CD14-positive monocyte (primary cell): Measurements from ENCODE around the gene ABHD16A. TPM values are rescaled to one million over a fixed set of nuclear protein-coding genes. Genes with fewer than 3 reads are reported as not detected.

Source experiments
- DNase-seq, 3 donors: peaks; one replicate each; pipeline ENCODE4 v3.0.0-alpha.2; 2011 to 2022
- H2AFZ ChIP-seq: 2 replicates; pipeline ENCODE4 v1.6.0; 2012; ENCODE audit warnings: mild to moderate bottlenecking, low read depth, low read length, inconsistent platforms; ENCODE audit not compliant: insufficient read depth, poor library complexity, severe bottlenecking
- H3K27ac ChIP-seq, 2 donors: 1 replicate in 1 of 2; 2 replicates in 1 of 2; pipeline ENCODE4 v1.5.1; 2012 to 2013; ENCODE audit warnings: low read length in 2 of 2, control low read depth in 1 of 2, inconsistent platforms in 1 of 2, low read depth in 1 of 2, mild to moderate bottlenecking in 1 of 2
- H3K27me3 ChIP-seq, 2 donors: one replicate each; pipeline versions ENCODE4 v1.6.0 to v1.6.1; 2011 to 2013; ENCODE audit warnings: low read length in 2 of 2; ENCODE audit not compliant: control insufficient read depth in 2 of 2, insufficient read depth in 2 of 2
- H3K36me3 ChIP-seq, 2 donors: replicated peaks in 1 of 2; 1 replicate in 1 of 2; 2 replicates in 1 of 2; pipeline versions ENCODE4 v1.5.1 to v1.6.1; 2012 to 2013; ENCODE audit warnings: low read length in 2 of 2, control low read depth in 1 of 2, inconsistent platforms in 1 of 2, mild to moderate bottlenecking in 1 of 2; ENCODE audit not compliant: insufficient read depth in 2 of 2, control insufficient read depth in 1 of 2
- H3K4me1 ChIP-seq, 2 donors: 1 replicate in 1 of 2; 2 replicates in 1 of 2; pipeline versions ENCODE4 v1.5.1 to v1.6.1; 2012 to 2013; ENCODE audit warnings: low read length in 2 of 2, control low read depth in 1 of 2, inconsistent platforms in 1 of 2, mild to moderate bottlenecking in 1 of 2, moderate library complexity in 1 of 2; ENCODE audit not compliant: insufficient read depth in 2 of 2, control insufficient read depth in 1 of 2
- H3K4me2 ChIP-seq: replicated peaks from 2 replicates; pipeline ENCODE3; 2012; ENCODE audit warnings: low read length, moderate library complexity, mild to moderate bottlenecking; ENCODE audit not compliant: poor library complexity, severe bottlenecking; ENCODE audit errors: extremely low read depth
- H3K4me3 ChIP-seq, 3 experiments: fragments of 200-600 bp in 1 of 3; sonication (generic) in 1 of 3; replicated peaks in 1 of 3; 1 replicate in 2 of 3; 2 replicates in 1 of 3; pipeline ENCODE4 v1.5.1; 2011 to 2013; ENCODE audit warnings: low read length in 3 of 3, mild to moderate bottlenecking in 3 of 3, control low read depth in 2 of 3, low read depth in 2 of 3, inconsistent platforms in 1 of 3, moderate library complexity in 1 of 3
- H3K79me2 ChIP-seq: 2 replicates; pipeline ENCODE4 v1.6.0; 2012; ENCODE audit warnings: mild to moderate bottlenecking, control low read depth, inconsistent platforms, low read length, moderate library complexity; ENCODE audit not compliant: insufficient read depth
- H3K9ac ChIP-seq: 2 replicates; pipeline ENCODE4 v1.6.0; 2017; ENCODE audit warnings: low read length, mild to moderate bottlenecking; ENCODE audit not compliant: insufficient read depth, poor library complexity, severe bottlenecking
- H3K9me3 ChIP-seq, 2 donors: replicated peaks in 1 of 2; 1 replicate in 1 of 2; 2 replicates in 1 of 2; pipeline versions ENCODE4 v1.5.1 to v1.6.1; 2012 to 2013; ENCODE audit warnings: low read length in 2 of 2, control low read depth in 1 of 2; ENCODE audit not compliant: control insufficient read depth in 1 of 2, insufficient read depth in 1 of 2
- H4K20me1 ChIP-seq: 2 replicates; pipeline ENCODE4 v1.6.0; 2012; ENCODE audit warnings: mild to moderate bottlenecking, low read length, control low read depth, moderate library complexity; ENCODE audit not compliant: insufficient read depth
- H3K27ac Mint-ChIP-seq, 7 donors: one replicate each; pipeline ENCODE4 v1.8.0; 2020; ENCODE audit warnings: mild to moderate bottlenecking in 7 of 7, mixed read lengths in 7 of 7, moderate library complexity in 6 of 7, inconsistent platforms in 2 of 7
- H3K27me3 Mint-ChIP-seq, 3 donors: one replicate each; pipeline ENCODE4 v1.8.0; 2021 to 2022; ENCODE audit warnings: low read depth in 3 of 3, mild to moderate bottlenecking in 3 of 3, mixed read lengths in 3 of 3, moderate library complexity in 3 of 3, inconsistent platforms in 1 of 3
- H3K36me3 Mint-ChIP-seq, 2 donors: one replicate each; pipeline ENCODE4 v1.8.0; 2020; ENCODE audit warnings: mixed read lengths in 2 of 2, inconsistent platforms in 1 of 2, mild to moderate bottlenecking in 1 of 2
- H3K4me1 Mint-ChIP-seq: one replicate; pipeline ENCODE4 v1.8.0; 2020; ENCODE audit warnings: mild to moderate bottlenecking, mixed read lengths
- H3K4me3 Mint-ChIP-seq, 2 donors: one replicate each; pipeline ENCODE4 v1.8.0; 2020; ENCODE audit warnings: mild to moderate bottlenecking in 2 of 2, mixed read lengths in 2 of 2, moderate library complexity in 1 of 2
- H3K9me3 Mint-ChIP-seq, 7 donors: one replicate each; pipeline ENCODE4 v1.8.0; 2020 to 2022; ENCODE audit warnings: mixed read lengths in 7 of 7, mild to moderate bottlenecking in 6 of 7, moderate library complexity in 6 of 7, inconsistent platforms in 2 of 7
- CTCF ChIP-seq: fragments of 200-600 bp; IDR thresholded peaks from one replicate; pipeline ENCODE4 v1.8.0; 2022; ENCODE audit warnings: antibody characterized with exemption, mild to moderate bottlenecking
- WGBS: methylation state at CpG from one replicate; pipeline ENCODE4 v1.1.5; 2013; ENCODE audit warnings: missing lambda C conversion rate; ENCODE audit not compliant: insufficient coverage; 5-methylcytosine and 5-hydroxymethylcytosine counted together
- intact Hi-C, 2 donors: fragments of 100-400 bp; cut with micrococcal nuclease; formaldehyde crosslinking; loops; one replicate each; pipeline versions ENCODE4 v1.15.0 to v1.15.1; 2023
- polyA plus RNA-seq, 3 donors: library from polyadenylated mRNA; depleted of rRNA in 1 of 3; unstranded in 2 of 3; stranded (reverse) in 1 of 3; fragments of 300-500 nt in 2 of 3; fragments of >200 nt in 1 of 3; fragmentation: Illumina TruSeq in 2 of 3; gene quantifications; 1 replicate in 2 of 3; 2 replicates in 1 of 3; pipeline ENCODE4 v1.2.3, GENCODE V29; 2012 to 2021

The ABHD16A gene
- polyA plus RNA-seq, 3 donors, result 53.0 to 122 (median 56.0) TPM

GRCh38 chr6:31700740-31701401 lies 2.3 kb downstream of the ABHD16A start:
- Histone ChIP-seq H4K20me1 (peaks cover 34% of the 10 kb centered on the region), H2AFZ (no peak overlapping the region), H3K36me3 (peaks cover 28 to 54% of the 10 kb centered on the region in 2 donors), H3K27ac (peak overlapping the region in 1 of 2 donors; percentile 96), H3K4me2 (peak overlapping the region; percentile 85), H3K9ac (no peak overlapping the region), H3K9me3 (no peaks in the 10 kb centered on the region), H3K4me1 (peaks cover 20 to 26% of the 10 kb centered on the region in 2 donors), H3K27me3 (no peaks in the 10 kb centered on the region), H3K4me3 (peak overlapping the region in 1 of 3 experiments; percentile 97), H3K79me2 (peaks cover 53% of the 10 kb centered on the region)
- peaks cover 29% of the 10 kb centered on the region for H3K4me1 Mint-ChIP-seq
- peaks cover 0 to 1% (median 0%) of the 10 kb centered on the region in 3 donors for H3K27me3 Mint-ChIP-seq
- DNase-seq, result no peak
- H3K36me3 Mint-ChIP-seq, result peaks cover 33 to 53% of the 10 kb centered on the region in 2 donors
- H3K4me3 Mint-ChIP-seq, result no peak overlapping the region
- no CpG with 5 or more reads among the region's 5 CpGs for WGBS
- intact Hi-C loops, result loop anchor here in 1 of 2 donors (5.0 kb wide), 1 partner anchor 34 kb away; the partner anchor contains the start of genes CSNK2B and LY6G5B
- no peaks in the 10 kb centered on the region for H3K9me3 Mint-ChIP-seq
- H3K27ac Mint-ChIP-seq, result peak overlapping the region in 5 of 7 donors; percentile 1 to 58 (median 38)
- no peak for TF ChIP-seq CTCF

DNA sequence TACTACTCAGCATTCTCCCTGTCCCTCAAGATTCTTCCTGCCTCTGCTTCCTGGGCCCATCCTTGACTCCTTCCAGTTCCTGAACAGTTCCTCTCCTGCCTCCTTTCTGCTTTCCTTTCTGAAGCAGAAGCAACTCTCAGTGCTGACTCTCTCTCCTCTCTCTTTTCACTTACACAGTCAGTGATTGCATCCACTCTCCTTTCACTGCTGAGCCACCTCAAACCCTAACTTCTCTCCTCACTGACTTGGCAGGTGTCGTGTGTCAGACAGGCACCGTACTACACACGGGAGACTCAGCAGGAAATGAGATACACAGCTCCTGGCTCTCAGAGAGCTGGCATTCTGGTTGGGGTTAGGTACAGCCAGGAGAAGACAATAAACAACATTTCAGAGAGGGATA lies 5.6 kb downstream of the ABHD16A start:
- Mint-ChIP-seq H3K27ac (peak overlapping the region; percentile 6 to 75 (median 43)), H3K9me3 (no peaks in the 10 kb centered on the region), H3K27me3 (no peaks in the 10 kb centered on the region), H3K36me3 (peaks cover 56 to 83% of the 10 kb centered on the region in 2 donors), H3K4me1 (peaks cover 23% of the 10 kb centered on the region), H3K4me3 (no peak overlapping the region)
- no peaks in the 10 kb centered on the region for H3K9me3 ChIP-seq
- peaks cover 15 to 19% of the 10 kb centered on the region in 2 donors for H3K4me1 ChIP-seq
- H4K20me1 ChIP-seq, result peaks cover 48% of the 10 kb centered on the region
- H3K27me3 ChIP-seq, result no peaks in the 10 kb centered on the region
- DNase-seq, result no peak
- intact Hi-C loops, result no loop called here
- H3K36me3 ChIP-seq, result peaks cover 55 to 86% of the 10 kb centered on the region in 2 donors
- H3K4me2 ChIP-seq, result no peak overlapping the region
- H3K27ac ChIP-seq, result peak overlapping the region in 1 of 2 donors; percentile 45
- no CpG with 5 or more reads among the region's 3 CpGs for WGBS
- H2AFZ ChIP-seq, result no peak overlapping the region
- no peak overlapping the region for H3K4me3 ChIP-seq
- no peak for TF ChIP-seq CTCF
- H3K79me2 ChIP-seq, result peaks cover 55% of the 10 kb centered on the region
- H3K9ac ChIP-seq, result no peak overlapping the region
